ENCODE results near the gene TEAD3. TPM values are rescaled to one million over a fixed set of nuclear protein-coding genes. Genes with fewer than 3 reads are reported as not detected.

Gene TEAD3
- total RNA-seq, 4 donors from 2014 or later = 11.5 to 14.8 (median 13.5) TPM

- ATAC-seq (no peak), DNase-seq (no peak)
- in situ Hi-C loops (cut with MboI; ENCODE audit: low sequenced_read_pairs in 4 of 4) (loop anchor here (5.0 kb wide), 1 partner anchor 213 kb away; the partner anchor contains the start of gene ARMC12 (in 4 of the 4)), intact Hi-C loops (cut with DNase I; ENCODE audit: low total_unique reads) (no loop called here)
- Histone ChIP-seq H3K4me3 (no peak overlapping the region), H3K36me3 (no peaks in the 10 kb centered on the region), H3K27me3 (no peaks in the 10 kb centered on the region), H3K4me1 (no peaks in the 10 kb centered on the region), H3K9me3 (no peaks in the 10 kb centered on the region), H3K27ac (no peak overlapping the region)
- TF ChIP-seq CTCF (IDR thresholded peaks at IDR 0.05 in 4 of 5, conservative IDR thresholded peaks at IDR 0.05 in 1 of 5) (no peak), POLR2A (IDR thresholded peaks at IDR 0.05) (no peak)
These were observed 27.6 kb upstream of the TEAD3 start for GRCh38 chr6:35524380-35525020.

GRCh38 chr6:35522660-35523658, 26.1 kb upstream of the TEAD3 start:
- intact Hi-C loops (cut with DNase I; ENCODE audit: low total_unique reads) (loop anchor here (1.0 to 2.0 kb wide), 2 partner anchors 214 to 576 kb away; partner anchors contain the start of gene ARMC12), in situ Hi-C loops (cut with MboI; ENCODE audit: low sequenced_read_pairs in 4 of 4) (loop anchor here (5.0 kb wide), 1 partner anchor 214 kb away; the partner anchor contains the start of gene ARMC12 (in 4 of the 4))
- H3K27ac ChIP-seq = no peak overlapping the region

DNA sequence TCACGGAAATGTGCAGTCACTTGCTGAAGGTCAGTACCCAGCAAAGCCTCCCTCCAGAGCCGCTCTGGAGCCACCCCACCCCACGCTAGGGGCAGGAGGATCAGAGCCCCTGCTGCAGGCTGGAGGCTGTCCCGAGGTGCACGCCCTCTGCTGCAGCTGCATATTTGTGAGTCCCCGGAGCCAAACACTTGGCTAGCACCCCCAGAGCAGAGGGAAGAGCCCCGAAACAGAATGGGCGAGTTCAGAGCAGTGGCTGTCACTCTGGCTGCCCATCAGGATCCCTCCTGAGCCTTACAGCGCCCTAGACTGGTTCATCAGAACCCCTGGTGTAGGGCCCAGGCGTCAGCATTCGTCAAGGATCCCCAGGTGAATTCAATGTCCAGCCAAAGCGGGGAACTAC, 25.3 kb upstream of the TEAD3 start:
- Histone ChIP-seq H3K36me3 (no peaks in the 10 kb centered on the region), H3K4me1 (no peaks in the 10 kb centered on the region), H3K27ac (no peak overlapping the region), H3K4me3 (no peak overlapping the region), H3K9me3 (no peaks in the 10 kb centered on the region), H3K27me3 (no peaks in the 10 kb centered on the region)
- DNase-seq (no peak), ATAC-seq (no peak)
- in situ Hi-C loops (cut with MboI; ENCODE audit: low sequenced_read_pairs in 4 of 4) (loop anchor here (5.0 kb wide), 1 partner anchor 215 kb away; the partner anchor contains the start of gene ARMC12 (in 4 of the 4)), intact Hi-C loops (cut with DNase I; ENCODE audit: low total_unique reads) (loop anchor here (2.0 kb wide), 1 partner anchor 577 kb away; no protein-coding TSS in a partner anchor)
- TF ChIP-seq CTCF (IDR thresholded peaks at IDR 0.05 in 4 of 5, conservative IDR thresholded peaks at IDR 0.05 in 1 of 5) = no peak
- TF ChIP-seq POLR2A (IDR thresholded peaks at IDR 0.05) = no peak

More at GRCh38 chr6:35522660-35523658, 26.1 kb upstream of the TEAD3 start:
- peak overlapping the region in 3 of 4 donors; percentile 11 to 33 (median 29) for H3K4me3 ChIP-seq
- H3K27me3 ChIP-seq = no peaks in the 10 kb centered on the region
- no peaks in the 10 kb centered on the region for H3K9me3 ChIP-seq
- H3K36me3 ChIP-seq = no peaks in the 10 kb centered on the region
- TF ChIP-seq POLR2A (IDR thresholded peaks at IDR 0.05) = no peak
- TF ChIP-seq CTCF (IDR thresholded peaks at IDR 0.05 in 4 of 5, conservative IDR thresholded peaks at IDR 0.05 in 1 of 5) = peak; percentile 84 to 100 (median 98)
- ATAC-seq (peak; percentile 85 to 96), DNase-seq (peak; percentile 41 to 63)
- no peaks in the 10 kb centered on the region for H3K4me1 ChIP-seq

DNA sequence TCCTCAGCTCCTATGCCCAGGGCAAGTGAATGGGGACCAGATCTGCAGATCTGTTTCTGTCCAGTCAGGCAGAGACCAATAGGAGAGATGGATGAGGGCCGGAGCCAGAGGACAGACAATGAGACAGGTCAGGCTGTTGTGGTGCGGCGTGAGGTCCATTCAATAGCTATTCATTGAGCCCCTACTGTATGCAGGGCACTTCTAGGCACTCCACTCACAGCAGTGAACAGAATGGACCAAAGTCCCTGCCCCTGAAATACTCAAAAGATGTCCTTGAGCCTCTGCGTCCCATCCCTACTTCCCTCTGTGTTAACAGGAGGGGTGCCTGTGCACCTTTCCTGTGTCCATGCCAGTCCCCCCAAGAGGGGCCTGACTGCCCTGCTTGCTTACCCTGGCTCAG, 24.4 kb upstream of the TEAD3 start:
- TF ChIP-seq POLR2A (IDR thresholded peaks at IDR 0.05) (no peak), CTCF (IDR thresholded peaks at IDR 0.05 in 4 of 5, conservative IDR thresholded peaks at IDR 0.05 in 1 of 5) (no peak)
- Histone ChIP-seq H3K36me3 (no peaks in the 10 kb centered on the region), H3K27me3 (no peaks in the 10 kb centered on the region), H3K9me3 (no peaks in the 10 kb centered on the region), H3K4me3 (no peak overlapping the region), H3K4me1 (no peaks in the 10 kb centered on the region), H3K27ac (no peak overlapping the region)
- ATAC-seq (no peak), DNase-seq (no peak)
- intact Hi-C loops (cut with DNase I; ENCODE audit: low total_unique reads) = no loop called here
- in situ Hi-C loops (cut with MboI; ENCODE audit: low sequenced_read_pairs in 4 of 4) = loop anchor here (5.0 kb wide), 1 partner anchor 216 kb away; the partner anchor contains the start of gene ARMC12 (in 4 of the 4)

Measured in gastrocnemius medialis (tissue), 4 donors.